Testis (tissue), 5 donors: ENCODE measurements around the gene COMMD4. TPM values are rescaled to one million over a fixed set of nuclear protein-coding genes. Genes with fewer than 3 reads are reported as not detected.
"Not testable (repeated sequence)": the region's sequence is repeated elsewhere in the genome, so short reads cannot be mapped to it uniquely, and the experiment has no call there.

ENCODE experiments used
- DNase-seq: peaks from one replicate; pipeline ENCODE4 v3.0.0-alpha.2; 2019
- H3K27ac ChIP-seq, 2 donors: fragments of 200-600 bp; sonication (generic); one replicate each; pipeline ENCODE4 v1.5.1; 2019
- H3K27me3 ChIP-seq: fragments of 200-600 bp; sonication (generic); one replicate; pipeline ENCODE4 v1.5.1; 2019
- H3K36me3 ChIP-seq: fragments of 200-600 bp; sonication (generic); one replicate; pipeline ENCODE4 v1.5.1; 2017; ENCODE audit warnings: low read depth; ENCODE audit errors: missing control alignments
- H3K4me1 ChIP-seq: fragments of 200-600 bp; sonication (generic); one replicate; pipeline ENCODE4 v1.5.1; 2019
- H3K4me3 ChIP-seq, 2 donors: fragments of 200-600 bp; sonication (generic); one replicate each; pipeline ENCODE4 v1.5.1; 2017 to 2019
- H3K9me3 ChIP-seq: fragments of 200-600 bp; sonication (generic); one replicate; pipeline ENCODE4 v1.5.1; 2017
- POLR2A ChIP-seq: fragments of 450-650 bp; IDR thresholded peaks from one replicate; pipeline ENCODE4 v1.6.1; 2017; ENCODE audit warnings: antibody characterized with exemption, mild to moderate bottlenecking, moderate library complexity
- WGBS, 2 donors: methylation state at CpG; one replicate each; pipeline ENCODE4 v1.1.5; 2018; 5-methylcytosine and 5-hydroxymethylcytosine counted together
- intact Hi-C: fragments of 100-400 bp; cut with DNase I; formaldehyde crosslinking; loops from one replicate; pipeline ENCODE4 v1.15.1; 2023; ENCODE audit warnings: low total_unique reads
- long read RNA-seq, 2 donors: transcript quantifications; one replicate each; lab custom pipeline, GENCODE V29; 2026
- polyA plus RNA-seq: library from polyadenylated mRNA; stranded (reverse); fragments of 350-450 nt; fragmentation: Illumina TruSeq; extraction: RNeasy Lipid Tissue Mini Kit (QIAGEN cat#74804); gene quantifications from one replicate; pipeline ENCODE4 v1.2.3, GENCODE V29; 2014; ENCODE audit warnings: low read depth, low replicate concordance; ENCODE audit not compliant: insufficient read depth
- total RNA-seq, 2 donors: library from RNA; depleted of rRNA; stranded (reverse); fragments of >200 nt; gene quantifications; one replicate each; pipeline ENCODE4 v1.2.3, GENCODE V29; 2016
- TF ChIP-seq, protein P1 (sequence below), 3 experiments: fragments of 450-650 bp in 2 of 3; fragments of 200-600 bp in 1 of 3; sonication (generic) in 1 of 3; IDR thresholded peaks; one replicate each; pipeline ENCODE4 v1.5.1; 2016 to 2019; ENCODE audit warnings: antibody characterized with exemption in 3 of 3, mild to moderate bottlenecking in 2 of 3, moderate library complexity in 1 of 3

The COMMD4 gene
- total RNA-seq (100 to 1,000 TPM in 1 of 2 donors, 10 to 100 TPM in 1; 92.7 to 110 TPM), polyA plus RNA-seq (165 TPM)
- long read RNA-seq, donor 1, full-length matches to known transcripts, result 25 of 40 reads
- long read RNA-seq, donor 1, partial matches to known transcripts, result 15 of 40 reads
- long read RNA-seq, donor 1, other reads (novel, unspliced or antisense), result 0 of 40 reads
- long read RNA-seq, donor 2, full-length matches to known transcripts, result 21 of 21 reads
- long read RNA-seq, donor 2, partial matches to known transcripts, result 0 of 21 reads
- long read RNA-seq, donor 2, other reads (novel, unspliced or antisense), result 0 of 21 reads

DNA sequence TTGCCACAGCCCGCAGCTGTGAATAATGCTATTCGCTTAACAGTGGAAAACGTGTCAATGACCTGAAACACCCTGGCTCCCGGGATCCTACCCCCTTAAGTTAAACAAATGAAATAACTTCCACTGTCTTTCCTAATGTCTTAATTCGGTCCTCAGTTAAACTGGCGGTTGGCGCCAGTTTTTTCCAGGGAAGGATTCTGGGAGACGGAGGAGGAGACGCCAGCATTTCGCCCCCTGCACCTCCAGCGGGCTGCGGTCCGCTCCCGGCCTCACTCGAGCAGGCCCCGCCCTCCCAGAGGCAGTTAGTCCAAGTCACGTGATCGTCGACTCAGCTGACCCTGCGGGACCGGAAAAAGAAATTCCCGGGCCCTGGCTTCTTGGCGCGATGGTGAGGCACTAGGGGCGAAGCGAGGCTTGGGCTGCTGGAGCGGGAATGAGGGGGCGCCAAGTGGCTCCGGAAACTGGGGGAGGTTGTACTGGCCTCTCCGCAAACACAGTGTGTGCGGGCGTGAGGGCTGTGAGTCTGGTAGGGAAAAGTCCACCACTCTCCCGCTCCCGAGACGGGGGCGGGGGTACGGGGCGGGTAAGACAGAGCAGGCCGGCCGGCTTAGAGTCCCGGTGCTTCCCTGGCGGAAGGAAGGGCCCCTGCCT is at the start of gene COMMD4:
TSS of gene COMMD4 (plus strand) at position 359 of the 651 bp plus-strand sequence. CDS start at position 386, 27 bp downstream.
- WGBS, 2 donors, result 0 to 1% methylated on average over 32 to 42 of the region's 42 CpGs
- Histone ChIP-seq H3K27me3 (no peaks in the 10 kb centered on the region), H3K27ac (peak within 1 kb of the TSS; percentile 14 to 72), H3K36me3 (no peaks in the 10 kb centered on the region), H3K9me3 (no peaks in the 10 kb centered on the region), H3K4me3 (peak within 1 kb of the TSS; percentile 66 to 70), H3K4me1 (peaks cover 8% of the 10 kb centered on the region)
- TF ChIP-seq, protein P1, sequence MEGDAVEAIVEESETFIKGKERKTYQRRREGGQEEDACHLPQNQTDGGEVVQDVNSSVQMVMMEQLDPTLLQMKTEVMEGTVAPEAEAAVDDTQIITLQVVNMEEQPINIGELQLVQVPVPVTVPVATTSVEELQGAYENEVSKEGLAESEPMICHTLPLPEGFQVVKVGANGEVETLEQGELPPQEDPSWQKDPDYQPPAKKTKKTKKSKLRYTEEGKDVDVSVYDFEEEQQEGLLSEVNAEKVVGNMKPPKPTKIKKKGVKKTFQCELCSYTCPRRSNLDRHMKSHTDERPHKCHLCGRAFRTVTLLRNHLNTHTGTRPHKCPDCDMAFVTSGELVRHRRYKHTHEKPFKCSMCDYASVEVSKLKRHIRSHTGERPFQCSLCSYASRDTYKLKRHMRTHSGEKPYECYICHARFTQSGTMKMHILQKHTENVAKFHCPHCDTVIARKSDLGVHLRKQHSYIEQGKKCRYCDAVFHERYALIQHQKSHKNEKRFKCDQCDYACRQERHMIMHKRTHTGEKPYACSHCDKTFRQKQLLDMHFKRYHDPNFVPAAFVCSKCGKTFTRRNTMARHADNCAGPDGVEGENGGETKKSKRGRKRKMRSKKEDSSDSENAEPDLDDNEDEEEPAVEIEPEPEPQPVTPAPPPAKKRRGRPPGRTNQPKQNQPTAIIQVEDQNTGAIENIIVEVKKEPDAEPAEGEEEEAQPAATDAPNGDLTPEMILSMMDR (IDR thresholded peaks at IDR 0.05), result no peak
- no peak for TF ChIP-seq POLR2A
- intact Hi-C loops, result no loop called here
- DNase-seq, result peak; percentile 98

DNA sequence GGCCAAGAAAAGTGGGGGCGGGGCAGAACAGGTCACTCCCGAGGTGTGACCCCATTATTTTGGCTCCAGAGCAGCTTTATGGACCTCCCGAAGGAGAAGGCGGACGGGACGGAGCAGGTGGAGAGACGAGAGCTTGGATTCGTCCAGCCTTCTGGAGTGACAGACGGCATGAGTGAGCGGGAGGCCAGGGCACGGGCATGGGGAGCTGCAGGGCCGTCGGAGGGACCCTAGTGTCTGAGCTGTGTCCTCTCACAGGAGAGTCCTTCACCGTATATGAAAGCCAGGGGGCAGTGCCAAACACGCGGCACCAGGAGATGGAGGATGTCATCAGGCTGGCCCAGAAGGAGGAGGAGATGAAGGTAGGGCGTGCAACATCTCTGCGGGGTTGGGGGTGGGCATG is 42.2 kb upstream of the COMMD4 start:
- intact Hi-C loops, H3K27ac ChIP-seq: not testable (repeated sequence)
- no CpG with 5 or more reads among the region's 18 CpGs for WGBS, 2 donors

DNA sequence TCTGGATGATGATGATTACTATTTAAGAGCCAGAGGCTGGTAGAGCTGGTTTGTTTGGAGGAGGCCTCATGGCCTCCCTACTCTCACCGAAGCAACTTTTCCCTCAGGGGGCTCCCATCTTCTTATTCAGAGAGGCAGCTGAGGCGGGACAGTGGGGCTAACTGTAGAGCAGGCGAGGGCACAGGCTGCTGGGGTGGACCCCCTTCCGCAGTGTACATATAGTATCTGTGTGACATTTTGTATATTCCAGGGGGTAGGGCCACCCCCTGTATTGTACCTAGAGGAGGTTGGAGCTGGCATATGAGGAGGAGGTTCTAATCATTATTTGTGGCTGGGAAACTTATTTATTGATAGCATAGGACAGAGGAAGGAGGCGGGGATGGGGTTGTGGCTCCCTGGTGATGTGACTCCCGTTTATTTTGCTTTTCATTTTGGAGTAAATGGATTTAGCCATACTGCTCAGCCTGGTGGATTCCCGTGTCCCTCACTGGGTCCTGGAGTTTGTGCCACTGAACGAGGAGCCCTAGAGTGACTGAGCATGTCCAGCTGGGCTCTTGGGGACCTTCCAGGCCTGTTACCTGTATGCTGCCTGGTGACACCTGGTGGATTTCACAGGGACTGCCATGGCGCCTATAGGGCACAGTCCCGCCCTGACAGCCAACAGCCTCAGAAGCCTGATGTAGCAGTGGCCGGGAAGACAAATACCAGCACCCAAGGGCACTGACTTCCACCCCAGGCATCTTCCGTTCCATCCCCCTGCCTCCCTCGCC is 37.1 kb upstream of the COMMD4 start:
- H3K27me3 ChIP-seq, H3K9me3 ChIP-seq, H3K4me1 ChIP-seq, H3K27ac ChIP-seq, intact Hi-C loops, DNase-seq, H3K4me3 ChIP-seq, H3K36me3 ChIP-seq: not testable (repeated sequence)
- WGBS, 2 donors, result 85 to 95% methylated on average over 4 to 9 of the region's 13 CpGs

More for the DNA sequence above, 42.2 kb upstream of the COMMD4 start:
- not testable (repeated sequence) for H3K27me3 ChIP-seq, DNase-seq, H3K36me3 ChIP-seq, H3K9me3 ChIP-seq, H3K4me1 ChIP-seq, H3K4me3 ChIP-seq

DNA sequence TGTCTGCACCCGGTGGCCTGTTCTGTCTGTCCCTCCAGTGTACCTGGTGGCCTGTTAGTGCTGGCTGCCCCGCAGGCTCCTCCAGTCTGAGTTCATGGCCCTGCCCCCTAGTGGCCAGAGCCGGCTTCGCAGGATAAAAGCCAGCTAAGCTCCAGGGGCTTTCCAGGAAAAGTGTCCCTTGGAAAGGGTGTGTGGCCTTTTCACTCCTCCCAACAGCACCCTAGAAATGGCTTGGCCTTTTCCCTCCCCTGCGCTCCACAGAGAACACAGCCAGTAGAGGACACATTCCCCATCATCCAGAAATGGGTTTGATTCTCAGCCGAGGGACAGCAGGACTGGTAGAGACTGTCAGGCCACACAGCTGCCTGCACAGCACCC is 36.6 kb upstream of the COMMD4 start:
- DNase-seq, result peak; percentile 75
- H3K9me3 ChIP-seq, H3K27me3 ChIP-seq, H3K27ac ChIP-seq, H3K36me3 ChIP-seq, intact Hi-C loops, H3K4me1 ChIP-seq, H3K4me3 ChIP-seq: not testable (repeated sequence)
- TF ChIP-seq, protein P1 (IDR thresholded peaks at IDR 0.05), result peak in 1 of 3 experiments; percentile 60
- 20 to 33% methylated on average over 3 to 5 of the region's 6 CpGs for WGBS, 2 donors

DNA sequence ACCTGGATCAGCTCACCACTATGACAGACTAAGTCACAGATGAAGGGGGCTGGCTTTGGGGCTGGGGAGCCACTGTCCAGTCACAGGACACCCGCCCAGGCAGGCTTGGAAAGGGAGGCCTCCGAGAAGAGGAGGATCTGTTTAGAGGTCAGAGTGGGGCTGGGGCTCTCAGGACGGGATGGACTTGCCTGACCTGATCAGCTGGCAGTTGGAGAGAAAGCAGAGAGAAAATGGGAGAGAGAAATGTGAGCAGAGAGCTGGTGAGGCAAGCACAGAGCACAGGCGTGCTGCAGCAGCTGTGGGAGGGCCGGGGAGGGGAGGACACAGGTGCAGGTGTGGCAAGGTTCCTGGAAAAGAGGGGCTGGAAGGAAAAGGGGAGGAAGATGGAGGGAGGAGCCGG is 35.8 kb upstream of the COMMD4 start:
- H3K4me3 ChIP-seq, H3K36me3 ChIP-seq, intact Hi-C loops, H3K27me3 ChIP-seq, DNase-seq, H3K9me3 ChIP-seq, H3K27ac ChIP-seq, H3K4me1 ChIP-seq: not testable (repeated sequence)
- WGBS, 2 donors, result 50 to 51% methylated on average over 5 to 6 of the region's 6 CpGs

DNA sequence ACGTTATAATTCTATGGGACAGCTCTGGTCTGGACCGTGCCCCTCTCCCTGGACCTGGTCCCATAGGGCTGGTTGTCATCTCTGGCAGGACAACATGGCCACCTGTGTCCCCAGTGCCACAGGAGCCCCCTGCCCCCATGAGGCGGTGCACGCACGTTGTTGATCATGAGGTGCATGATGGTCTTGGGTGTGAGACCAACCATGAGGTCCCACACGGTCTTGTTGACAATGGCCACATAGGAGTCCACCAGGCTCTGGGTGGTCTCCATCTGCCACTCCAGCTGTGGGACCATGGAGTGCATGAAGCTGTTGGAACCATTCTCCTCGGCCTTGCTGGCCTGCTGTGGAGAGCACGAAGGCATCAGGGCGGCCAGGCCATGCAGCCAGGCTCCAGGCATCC is 33.5 kb upstream of the COMMD4 start:
- intact Hi-C loops, result no loop called here

DNA sequence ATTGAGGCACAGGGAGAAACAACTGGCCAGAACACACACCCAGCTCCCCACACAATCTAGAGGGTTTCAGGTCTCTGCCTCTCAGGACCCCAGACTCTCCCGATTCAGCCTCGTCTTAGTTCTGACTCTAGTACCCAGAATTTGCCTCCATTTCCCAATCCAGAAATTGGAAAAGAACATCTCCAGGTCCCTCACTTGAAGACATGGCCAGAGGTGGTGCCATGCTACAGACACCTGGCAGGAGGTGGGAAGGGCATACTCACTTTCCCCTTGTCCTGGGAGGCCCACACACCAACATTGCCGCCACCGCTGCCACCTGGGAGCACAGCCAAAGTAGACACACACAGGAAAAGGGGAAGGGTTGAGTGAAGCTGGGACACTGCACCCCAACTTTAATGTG is 33.1 kb upstream of the COMMD4 start:
- WGBS, 2 donors, result 93% methylated on average over 4 of the region's 4 CpGs
- H3K27ac ChIP-seq, H3K4me3 ChIP-seq, DNase-seq, H3K27me3 ChIP-seq, H3K4me1 ChIP-seq, H3K36me3 ChIP-seq, intact Hi-C loops, H3K9me3 ChIP-seq: not testable (repeated sequence)

More for the DNA sequence above, 33.5 kb upstream of the COMMD4 start:
- Histone ChIP-seq H3K4me3 (no peak overlapping the region), H3K36me3 (no peaks in the 10 kb centered on the region), H3K27ac (no peak overlapping the region), H3K4me1 (no peaks in the 10 kb centered on the region), H3K9me3 (no peaks in the 10 kb centered on the region), H3K27me3 (no peaks in the 10 kb centered on the region)
- TF ChIP-seq, protein P1 (IDR thresholded peaks at IDR 0.05), result no peak
- TF ChIP-seq POLR2A, result no peak
- 94% methylated on average over 9 of the region's 9 CpGs; no CpG with 5 or more reads in 1 of the 2 donors for WGBS, 2 donors
- DNase-seq, result no peak
